K562 (cell line): Measurements from ENCODE around the gene KCNJ4. TPM values are rescaled to one million over a fixed set of nuclear protein-coding genes. Genes with fewer than 3 reads are reported as not detected.
"Not testable (repeated sequence)": the region's sequence is repeated elsewhere in the genome, so short reads cannot be mapped to it uniquely, and the experiment has no call there.

Experiments
- ATAC-seq: fragments of 200-7000 bp; cut with Tn5 transposase; 3 replicates; pipeline ENCODE4 v1.9.1; 2020; ENCODE audit warnings: moderate library complexity
- BruUV-seq: library from RNA; stranded (reverse); fragments of 400-500 nt; replicated peaks from 2 replicates; lab custom pipeline; 2021; lab: Mats Ljungman, UMichigan
- CTCF ChIA-PET: fragments of 300-600 bp; formaldehyde crosslinking; extraction: SDS; loops from one replicate; lab custom pipeline; 2021; ENCODE audit warnings: low intra/inter-chr PET ratio; lab: Yijun Ruan, JAX
- POLR2A ChIA-PET: fragments of 300-600, 350-650 bp; sonication (Branson Sonifier 250); formaldehyde crosslinking; extraction: SDS; loops from one replicate; lab custom pipeline; 2021; ENCODE audit warnings: antibody characterized with exemption, inconsistent platforms; lab: Yijun Ruan, JAX
- DNase-seq, 4 experiments: peaks; one replicate each; pipeline versions ENCODE4 v3.0.0 to v3.0.0-alpha.2; 2011 to 2018; ENCODE audit warnings: low spot score in 3 of 4, mixed read lengths in 3 of 4; ENCODE audit errors: extremely low read depth in 1 of 4
- FAIRE-seq: peaks from 2 replicates; lab custom pipeline; 2011; peaks lifted over from hg19 to GRCh38; lab: Jason Lieb, UNC
- H2AFZ ChIP-seq: 2 replicates; pipeline ENCODE4 v1.6.0; 2011; ENCODE audit warnings: low read depth, low read length, control low read depth, inconsistent platforms
- H3K27ac ChIP-seq: fragments of 200-600 bp; 3 replicates; pipeline ENCODE4 v1.8.0; 2011; ENCODE audit warnings: low read depth, mild to moderate bottlenecking, control low read depth, inconsistent platforms, low read length, moderate library complexity, mixed read lengths; ENCODE audit errors: extremely low read depth
- H3K27me3 ChIP-seq, 2 experiments: fragments of 300-600 bp in 1 of 2; 2 replicates in 1 of 2; 3 replicates in 1 of 2; pipeline versions ENCODE4 v1.6.0 to v1.8.0; 2011; ENCODE audit warnings: inconsistent platforms in 2 of 2, low read length in 2 of 2, mild to moderate bottlenecking in 1 of 2, mixed read lengths in 1 of 2, moderate library complexity in 1 of 2; ENCODE audit not compliant: control insufficient read depth in 2 of 2, insufficient read depth in 2 of 2
- H3K36me3 ChIP-seq: fragments of 300-600 bp; 3 replicates; pipeline ENCODE4 v1.8.0; 2011; ENCODE audit warnings: mild to moderate bottlenecking, low read length, inconsistent platforms; ENCODE audit not compliant: control insufficient read depth, insufficient read depth
- H3K4me1 ChIP-seq, 2 experiments: fragments of 200-600 bp in 1 of 2; replicated peaks in 1 of 2; 2 replicates in 1 of 2; 3 replicates in 1 of 2; pipeline versions ENCODE4 v1.5.1 to v1.8.0; 2011; ENCODE audit warnings: inconsistent platforms in 2 of 2, low read length in 2 of 2, mild to moderate bottlenecking in 1 of 2, mixed read lengths in 1 of 2, moderate library complexity in 1 of 2; ENCODE audit not compliant: control insufficient read depth in 2 of 2, insufficient read depth in 2 of 2
- H3K4me2 ChIP-seq: 2 replicates; pipeline ENCODE4 v1.6.1; 2011; ENCODE audit warnings: low read length, control low read depth, inconsistent platforms, mixed read lengths; ENCODE audit not compliant: insufficient read depth
- H3K4me3 ChIP-seq: fragments of 200-600 bp; sonication (generic), shearing (Covaris generic); 2 replicates; pipeline ENCODE4 v1.5.1; 2016; ENCODE audit warnings: control low read depth, inconsistent platforms
- H3K79me2 ChIP-seq: fragments of 200-600 bp; 3 replicates; pipeline ENCODE4 v1.8.0; 2011; ENCODE audit warnings: low read length, inconsistent platforms; ENCODE audit not compliant: control insufficient read depth, insufficient read depth
- H3K9ac ChIP-seq, 2 experiments: 2 replicates each; pipeline versions ENCODE4 v1.6.0 to v1.6.1; 2011; ENCODE audit warnings: low read depth in 2 of 2, low read length in 2 of 2, control low read depth in 1 of 2, inconsistent platforms in 1 of 2, mild to moderate bottlenecking in 1 of 2, mixed read lengths in 1 of 2; ENCODE audit not compliant: insufficient read depth in 1 of 2
- H3K9me1 ChIP-seq: one replicate; pipeline ENCODE4 v1.6.0; 2011; ENCODE audit warnings: inconsistent platforms, mild to moderate bottlenecking, low read length, moderate library complexity; ENCODE audit not compliant: control insufficient read depth, insufficient read depth
- H3K9me3 ChIP-seq: replicated peaks from 2 replicates; pipeline ENCODE4 v1.5.1; 2011; ENCODE audit warnings: low read depth, low read length, inconsistent platforms; ENCODE audit not compliant: control insufficient read depth, insufficient read depth
- H4K20me1 ChIP-seq: replicated peaks from 2 replicates; pipeline ENCODE4 v1.6.1; 2011; ENCODE audit warnings: low read length, inconsistent platforms, mixed read lengths; ENCODE audit not compliant: control insufficient read depth, insufficient read depth
- CCNT2 ChIP-seq: IDR thresholded peaks from 2 replicates; pipeline ENCODE4 v1.6.1; 2011; ENCODE audit warnings: borderline replicate concordance, low read depth, mild to moderate bottlenecking, moderate library complexity, mixed read lengths, low read length; ENCODE audit not compliant: insufficient read length; ENCODE audit errors: extremely low read depth
- FOSL1 ChIP-seq: fragments of 200-800 bp; sonication (Bioruptor generic); conservative IDR thresholded peaks from 2 replicates; pipeline ENCODE4 v1.6.1; 2016; ENCODE audit warnings: missing genetic modification characterization, missing compliant biosample characterization
- GABPA ChIP-seq: fragments of 200-800 bp; sonication (Bioruptor generic); conservative IDR thresholded peaks from 2 replicates; pipeline ENCODE4 v1.6.1; 2016; ENCODE audit warnings: low read depth, missing genetic modification characterization, missing compliant biosample characterization
- HMGN3 ChIP-seq: IDR thresholded peaks from 2 replicates; pipeline ENCODE4 v1.6.1; 2011; ENCODE audit warnings: borderline replicate concordance, low read depth, mild to moderate bottlenecking, mixed read lengths, low read length; ENCODE audit not compliant: insufficient read length; ENCODE audit errors: extremely low read depth
- PCBP1 ChIP-seq: fragments of 200-400 bp; formaldehyde crosslinking; IDR thresholded peaks from 2 replicates; pipeline ENCODE4 v1.6.1; 2018; ENCODE audit warnings: mild to moderate bottlenecking, low read depth, low read length; ENCODE audit not compliant: poor library complexity, severe bottlenecking
- POLR2G ChIP-seq: fragments of 200-400 bp; formaldehyde crosslinking; IDR thresholded peaks from 2 replicates; pipeline ENCODE4 v1.6.1; 2017; ENCODE audit warnings: low read depth, mild to moderate bottlenecking, antibody characterized with exemption, low read length, moderate library complexity
- RBFOX2 ChIP-seq: fragments of 200-400 bp; formaldehyde crosslinking; IDR thresholded peaks from 2 replicates; pipeline ENCODE4 v1.6.1; 2017; ENCODE audit warnings: low read depth, mild to moderate bottlenecking, low read length, moderate library complexity
- ZFX ChIP-seq: sonication (generic); formaldehyde crosslinking; IDR thresholded peaks from 2 replicates; pipeline ENCODE4 v1.8.0; 2022; ENCODE audit warnings: mild to moderate bottlenecking, missing genetic modification reagents, moderate library complexity
- ZNF740 ChIP-seq, 3 experiments: fragments of 200-800 bp in 1 of 3; sonication (Bioruptor generic) in 1 of 3; sonication (generic) in 1 of 3; formaldehyde crosslinking in 1 of 3; IDR thresholded peaks; 2 replicates each; pipeline versions ENCODE4 v1.6.1 to v1.8.0; 2016 to 2022; ENCODE audit warnings: mild to moderate bottlenecking in 2 of 3, missing compliant biosample characterization in 2 of 3, missing genetic modification characterization in 2 of 3, missing genetic modification reagents in 1 of 3
- WGBS: fragments of 100-300 bp; shearing (Covaris generic); methylation state at CpG from one replicate; pipeline ENCODE4 v1.1.6; 2016; ENCODE audit warnings: low coverage, mixed read lengths; ENCODE audit not compliant: insufficient coverage; ENCODE audit errors: missing lambda C conversion rate; 5-methylcytosine and 5-hydroxymethylcytosine counted together
- in situ Hi-C: fragments of 300-500 bp; cut with MboI; formaldehyde crosslinking; loops from 4 replicates; pipeline ENCODE4 v1.15.0; 2018; ENCODE audit warnings: inconsistent platforms, mixed read lengths
- intact Hi-C: fragments of 100-400 bp; cut with micrococcal nuclease; formaldehyde crosslinking; loops from 2 replicates; pipeline ENCODE4 v1.14.2; 2022
- polyA plus RNA-seq, 8 experiments: library from polyadenylated mRNA; depleted of rRNA in 4 of 8; stranded (reverse) in 5 of 8; unstranded in 3 of 8; fragments of >200 nt; fragmentation: Nextera tagmentation in 2 of 8; fragmentation: Illumina TruSeq in 1 of 8; extraction: Ambion mirVana in 2 of 8; extraction: Trizol in 1 of 8; gene quantifications; 2 replicates each; pipeline versions ENCODE4 v1.2.1 to v1.2.3, GENCODE V29; 2011 to 2014; ENCODE audit warnings: inconsistent platforms in 1 of 8, missing spikeins in 1 of 8
- total RNA-seq, 7 experiments: library from RNA; depleted of rRNA in 6 of 7; stranded (reverse); fragments of >200 nt in 6 of 7; fragmentation: Illumina TruSeq in 2 of 7; extraction: Trizol in 2 of 7; gene quantifications; 2 replicates each; pipeline versions ENCODE4 v1.2.1 to v1.2.3, GENCODE V29; 2011 to 2021; ENCODE audit warnings: low replicate concordance in 1 of 7
- TF ChIP-seq, protein P1 (sequence below), 2 experiments: IDR thresholded peaks; 2 replicates each; pipeline ENCODE4 v1.6.1; 2011; ENCODE audit warnings: borderline replicate concordance in 1 of 2, control low read depth in 1 of 2, low read depth in 1 of 2, low read length in 1 of 2, mild to moderate bottlenecking in 1 of 2, mixed read lengths in 1 of 2, moderate library complexity in 1 of 2; ENCODE audit not compliant: insufficient read depth in 1 of 2, insufficient read length in 1 of 2, poor library complexity in 1 of 2, severe bottlenecking in 1 of 2; ENCODE audit errors: extremely low read depth in 1 of 2
- TF ChIP-seq, protein P2 (sequence below): sonication (generic); formaldehyde crosslinking; IDR thresholded peaks from 2 replicates; pipeline ENCODE4 v1.8.0; 2022; ENCODE audit warnings: mild to moderate bottlenecking, missing genetic modification reagents

The KCNJ4 gene
- total and polyA plus RNA-seq, 9 of the 15 experiments (the other 6 are each of a cell fraction or from before 2014, with no cell fraction given): 0.07 to 0.55 (median 0.09) TPM; not detected in 4

GRCh38 chr22:38398181-38398608 is 56.8 kb downstream of the KCNJ4 start:
- H3K27ac ChIP-seq: peak overlapping the region; percentile 85
- H3K9ac ChIP-seq: peak overlapping the region; percentile 51 to 92; a peak in 3 of 4 replicates
- H3K4me1 ChIP-seq; intact Hi-C loops; H3K9me1 ChIP-seq; H3K27me3 ChIP-seq; BruUV-seq; H3K36me3 ChIP-seq; H3K9me3 ChIP-seq; H4K20me1 ChIP-seq; FAIRE-seq; CTCF ChIA-PET; in situ Hi-C loops; TF ChIP-seq ZNF740 (tag; IDR thresholded peaks at IDR 0.05): not testable (repeated sequence)
- H3K79me2 ChIP-seq: peaks cover 44% of the 10 kb centered on the region
- WGBS: 0% methylated on average over 7 of the region's 48 CpGs
- H3K4me3 ChIP-seq: peak overlapping the region; percentile 60
- ATAC-seq: peak; percentile 72
- H2AFZ ChIP-seq: 0 out of 2 replicates have a peak overlapping the region, but pooled peaks have one; percentile 51
- POLR2A ChIA-PET: interaction anchor here (0.6 to 1.0 kb wide), 3 partner anchors 22 to 683 kb away, joined by 3 to 4 read pairs (median 3); no protein-coding TSS in a partner anchor
- peak; percentile 63 to 77 (median 64) for DNase-seq
- peak overlapping the region; percentile 11; the same call in 1 of the 2 replicates for H3K4me2 ChIP-seq
- TF ChIP-seq POLR2G (peak; percentile 87), ZFX (peak; percentile 39), GABPA (tag) (0 out of 2 replicates have a peak, but pooled peaks have one; percentile 36), PCBP1 (peak; percentile 38), HMGN3 (peak; percentile 14), CCNT2 (peak; percentile 36), FOSL1 (tag) (0 out of 2 replicates have a peak, but pooled peaks have one; percentile 11), RBFOX2 (peak; percentile 79), ZNF740 (CRISPR knock-in tag; IDR thresholded peaks at IDR 0.05) (0 out of 2 replicates have a peak, but pooled peaks have one; percentile 16)
- TF ChIP-seq, protein P1, sequence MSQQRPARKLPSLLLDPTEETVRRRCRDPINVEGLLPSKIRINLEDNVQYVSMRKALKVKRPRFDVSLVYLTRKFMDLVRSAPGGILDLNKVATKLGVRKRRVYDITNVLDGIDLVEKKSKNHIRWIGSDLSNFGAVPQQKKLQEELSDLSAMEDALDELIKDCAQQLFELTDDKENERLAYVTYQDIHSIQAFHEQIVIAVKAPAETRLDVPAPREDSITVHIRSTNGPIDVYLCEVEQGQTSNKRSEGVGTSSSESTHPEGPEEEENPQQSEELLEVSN (IDR thresholded peaks at IDR 0.05; ENCODE audit: borderline replicate concordance in 1 of 2, extremely low read depth in 1 of 2, insufficient read depth in 1 of 2, insufficient read length in 1 of 2, low read depth in 1 of 2, low read length in 1 of 2, poor library complexity in 1 of 2, severe bottlenecking in 1 of 2): peak in 1 of 2 experiments; percentile 16
- TF ChIP-seq, protein P2, sequence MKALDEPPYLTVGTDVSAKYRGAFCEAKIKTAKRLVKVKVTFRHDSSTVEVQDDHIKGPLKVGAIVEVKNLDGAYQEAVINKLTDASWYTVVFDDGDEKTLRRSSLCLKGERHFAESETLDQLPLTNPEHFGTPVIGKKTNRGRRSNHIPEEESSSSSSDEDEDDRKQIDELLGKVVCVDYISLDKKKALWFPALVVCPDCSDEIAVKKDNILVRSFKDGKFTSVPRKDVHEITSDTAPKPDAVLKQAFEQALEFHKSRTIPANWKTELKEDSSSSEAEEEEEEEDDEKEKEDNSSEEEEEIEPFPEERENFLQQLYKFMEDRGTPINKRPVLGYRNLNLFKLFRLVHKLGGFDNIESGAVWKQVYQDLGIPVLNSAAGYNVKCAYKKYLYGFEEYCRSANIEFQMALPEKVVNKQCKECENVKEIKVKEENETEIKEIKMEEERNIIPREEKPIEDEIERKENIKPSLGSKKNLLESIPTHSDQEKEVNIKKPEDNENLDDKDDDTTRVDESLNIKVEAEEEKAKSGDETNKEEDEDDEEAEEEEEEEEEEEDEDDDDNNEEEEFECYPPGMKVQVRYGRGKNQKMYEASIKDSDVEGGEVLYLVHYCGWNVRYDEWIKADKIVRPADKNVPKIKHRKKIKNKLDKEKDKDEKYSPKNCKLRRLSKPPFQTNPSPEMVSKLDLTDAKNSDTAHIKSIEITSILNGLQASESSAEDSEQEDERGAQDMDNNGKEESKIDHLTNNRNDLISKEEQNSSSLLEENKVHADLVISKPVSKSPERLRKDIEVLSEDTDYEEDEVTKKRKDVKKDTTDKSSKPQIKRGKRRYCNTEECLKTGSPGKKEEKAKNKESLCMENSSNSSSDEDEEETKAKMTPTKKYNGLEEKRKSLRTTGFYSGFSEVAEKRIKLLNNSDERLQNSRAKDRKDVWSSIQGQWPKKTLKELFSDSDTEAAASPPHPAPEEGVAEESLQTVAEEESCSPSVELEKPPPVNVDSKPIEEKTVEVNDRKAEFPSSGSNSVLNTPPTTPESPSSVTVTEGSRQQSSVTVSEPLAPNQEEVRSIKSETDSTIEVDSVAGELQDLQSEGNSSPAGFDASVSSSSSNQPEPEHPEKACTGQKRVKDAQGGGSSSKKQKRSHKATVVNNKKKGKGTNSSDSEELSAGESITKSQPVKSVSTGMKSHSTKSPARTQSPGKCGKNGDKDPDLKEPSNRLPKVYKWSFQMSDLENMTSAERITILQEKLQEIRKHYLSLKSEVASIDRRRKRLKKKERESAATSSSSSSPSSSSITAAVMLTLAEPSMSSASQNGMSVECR (CRISPR knock-in tag): 0 out of 2 replicates have a peak, but pooled peaks have one; percentile 10
